Measurements from ENCODE around the gene STOML3. TPM values are rescaled to one million over a fixed set of nuclear protein-coding genes. Genes with fewer than 3 reads are reported as not detected.

The STOML3 gene
- polyA plus RNA-seq, 1 donor, result not detected

DNA sequence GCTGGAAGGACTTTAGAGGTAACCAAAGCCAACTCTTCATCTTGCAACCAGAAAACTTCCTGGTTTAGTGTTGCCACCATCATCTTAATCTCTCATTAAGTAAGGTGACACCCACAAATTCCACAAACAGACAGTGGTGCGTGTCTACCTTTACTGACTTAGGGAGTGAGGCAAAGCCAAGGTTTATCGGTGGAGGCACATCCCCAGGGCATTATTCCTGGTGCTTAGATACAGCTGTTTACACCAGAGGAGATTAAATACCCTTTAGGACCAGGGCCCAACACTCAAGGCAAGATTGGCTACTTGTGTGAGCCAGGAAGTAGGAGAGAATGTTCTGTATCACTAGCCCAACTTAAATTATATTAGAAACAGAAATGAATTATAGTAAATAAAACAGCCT, 9.5 kb downstream of the STOML3 start:
- DNase-seq, result no peak

DNA sequence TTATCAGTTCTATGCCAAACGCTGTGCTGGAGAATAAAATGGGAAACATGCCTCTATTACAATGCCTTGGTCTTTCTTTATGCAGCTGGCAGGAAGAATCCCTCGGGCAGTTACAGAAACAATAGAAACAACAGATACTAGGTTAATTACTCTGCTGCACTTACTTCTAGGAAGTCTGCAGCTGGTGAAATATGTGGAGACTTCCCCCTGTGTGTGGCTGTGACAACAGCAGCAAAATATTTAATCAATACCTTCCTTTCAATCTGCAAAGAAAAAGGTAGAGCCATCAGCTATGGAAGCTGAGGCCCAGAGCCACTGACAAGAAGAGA, 9.9 kb downstream of the STOML3 start:
- no peak for DNase-seq

DNA sequence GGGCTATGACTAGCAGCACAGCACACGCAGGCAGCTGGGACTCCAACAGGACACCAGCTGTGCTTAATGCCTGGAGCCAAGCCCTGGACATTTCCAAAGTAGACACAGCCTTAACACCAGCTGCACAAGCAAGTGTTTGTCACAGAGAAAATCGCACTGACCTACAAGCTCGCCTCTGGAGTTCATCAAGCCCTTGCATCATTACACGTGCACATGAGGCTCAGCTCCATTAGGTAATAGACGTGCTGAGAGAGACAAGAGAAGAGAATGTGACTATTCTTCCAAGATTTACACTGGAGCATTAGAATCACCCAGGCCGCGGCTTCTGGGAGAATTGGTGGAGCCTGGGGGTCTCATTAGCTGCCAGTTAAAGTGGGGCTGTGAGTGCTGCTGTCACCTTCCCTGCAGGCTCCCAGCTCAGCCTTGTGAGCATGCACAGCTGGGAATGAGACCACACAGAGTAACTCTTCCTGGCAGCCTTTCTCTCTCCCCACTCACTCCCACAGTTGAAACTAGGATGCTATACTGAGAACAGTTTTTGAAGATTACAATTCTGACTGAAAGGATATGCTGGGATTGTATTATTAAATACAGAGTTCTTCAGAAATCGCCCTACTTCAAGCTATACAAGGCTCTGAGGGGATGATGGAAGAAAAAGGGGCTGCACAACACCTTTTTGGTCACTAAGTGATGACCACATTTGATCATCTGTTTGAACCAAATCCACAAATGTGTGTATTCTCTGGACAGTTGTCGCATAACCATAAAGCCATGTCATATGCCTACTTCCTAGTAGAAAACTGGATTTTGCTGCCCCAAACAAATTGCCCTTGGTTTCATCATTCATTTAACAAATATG, 10.5 kb downstream of the STOML3 start:
- DNase-seq, result peak; percentile 18

DNA sequence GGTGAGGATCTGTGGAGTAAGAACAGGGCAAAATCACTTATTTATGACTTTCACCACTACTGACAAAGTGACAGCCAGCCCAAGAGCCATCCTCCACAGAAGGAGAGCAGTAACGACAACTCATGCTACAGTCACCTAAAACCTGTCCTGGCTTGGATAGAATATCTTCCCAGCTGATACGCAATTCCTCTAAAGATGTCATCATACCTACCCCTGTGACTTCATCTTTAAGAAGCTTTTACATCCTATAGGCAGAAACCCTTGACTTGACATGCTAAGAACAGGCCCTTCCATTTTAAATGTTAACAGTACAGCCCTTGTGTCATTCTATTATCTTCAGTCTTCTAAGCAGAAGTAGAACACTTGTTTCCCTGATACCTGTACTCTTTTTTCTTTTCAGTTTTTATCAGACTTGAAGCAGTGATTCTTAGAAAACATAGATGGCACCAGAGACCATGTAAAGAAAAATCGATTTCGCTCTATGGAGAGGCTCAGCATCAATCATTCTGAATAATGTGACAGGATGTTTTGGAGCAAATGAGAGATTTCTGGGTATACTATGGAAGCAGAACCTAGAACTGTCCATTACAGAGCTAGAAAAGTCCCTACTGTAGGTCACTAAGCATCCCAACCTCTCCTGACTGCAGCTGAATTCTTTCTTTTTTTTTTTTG, 20.1 kb downstream of the STOML3 start:
- DNase-seq, result no peak

DNA sequence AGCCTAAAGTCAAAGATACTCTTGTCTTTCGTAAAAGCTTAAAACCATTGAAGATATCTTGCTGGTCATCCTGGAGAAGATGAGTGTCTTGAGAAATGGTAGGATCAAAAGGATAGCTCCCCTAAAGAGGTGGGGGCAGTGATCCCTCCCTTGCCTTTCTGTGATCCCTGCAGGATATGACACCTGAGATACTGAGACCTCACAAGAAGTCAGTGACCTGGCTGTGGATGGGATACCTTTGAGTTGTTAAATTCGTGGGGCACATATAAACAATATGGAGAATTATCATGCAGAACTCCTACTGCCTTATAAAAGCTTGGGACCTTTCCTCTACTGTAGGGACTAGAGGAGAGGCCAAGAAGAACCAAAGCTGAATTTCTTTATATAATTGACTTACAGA, 21.4 kb downstream of the STOML3 start:
- DNase-seq, result no peak

DNA sequence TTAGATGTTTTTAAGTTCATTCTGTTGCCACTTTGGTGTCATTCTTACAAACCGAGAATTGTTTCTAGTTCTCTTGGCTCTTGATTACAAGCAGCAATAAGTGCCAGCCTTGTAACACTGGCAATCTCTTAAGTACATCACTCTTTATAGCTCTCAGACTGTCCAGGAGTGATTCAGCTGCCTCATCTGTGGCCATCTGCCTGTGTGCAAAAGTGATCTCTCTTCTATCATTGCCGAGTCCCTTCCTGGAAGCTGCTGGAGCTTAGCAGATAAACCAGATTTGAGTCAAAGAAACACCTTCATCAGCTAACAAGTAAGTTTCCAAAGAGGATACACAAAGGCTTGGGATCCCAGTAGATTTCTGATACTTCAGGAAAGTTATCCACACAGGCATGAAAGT, 23.2 kb downstream of the STOML3 start:
- DNase-seq, result no peak

DNA sequence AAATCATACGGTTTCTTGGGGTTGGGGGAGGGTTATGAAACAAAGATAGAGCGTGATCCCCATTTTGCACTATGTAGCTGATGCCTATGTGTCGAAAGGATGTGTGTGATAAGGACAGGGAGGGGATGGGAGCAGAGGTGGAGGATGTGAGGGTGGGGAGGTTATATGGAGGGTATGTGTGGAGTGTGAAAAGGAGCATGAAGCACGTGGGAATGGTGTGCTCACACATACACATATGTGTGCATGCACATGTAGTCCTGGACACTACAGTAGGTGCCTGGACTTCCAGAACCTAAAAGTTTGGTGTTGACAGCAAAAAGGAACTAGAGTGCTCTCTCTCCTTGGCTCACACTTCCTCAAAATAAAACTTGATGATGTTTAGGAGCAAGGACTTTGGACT, 25.4 kb downstream of the STOML3 start:
- no peak for DNase-seq

DNA sequence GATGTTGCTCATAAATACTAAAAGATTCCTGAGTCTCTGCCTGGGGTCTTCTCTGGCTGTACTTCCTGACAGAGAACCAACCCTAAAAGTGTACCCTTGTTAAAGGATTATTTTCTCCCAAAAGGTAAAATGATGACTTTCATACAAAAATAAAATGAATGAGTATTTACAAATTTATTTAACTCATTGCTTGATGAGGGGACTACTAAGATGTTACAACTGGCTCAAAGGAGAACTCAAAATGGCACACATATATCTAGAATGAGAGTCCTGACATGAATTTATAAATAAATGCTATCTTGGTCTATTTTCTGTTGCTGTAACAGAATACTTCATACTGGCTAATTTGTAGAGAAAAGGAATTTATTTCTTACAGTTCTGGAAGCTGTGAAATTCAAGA, 30.5 kb downstream of the STOML3 start:
- DNase-seq, result no peak

DNA sequence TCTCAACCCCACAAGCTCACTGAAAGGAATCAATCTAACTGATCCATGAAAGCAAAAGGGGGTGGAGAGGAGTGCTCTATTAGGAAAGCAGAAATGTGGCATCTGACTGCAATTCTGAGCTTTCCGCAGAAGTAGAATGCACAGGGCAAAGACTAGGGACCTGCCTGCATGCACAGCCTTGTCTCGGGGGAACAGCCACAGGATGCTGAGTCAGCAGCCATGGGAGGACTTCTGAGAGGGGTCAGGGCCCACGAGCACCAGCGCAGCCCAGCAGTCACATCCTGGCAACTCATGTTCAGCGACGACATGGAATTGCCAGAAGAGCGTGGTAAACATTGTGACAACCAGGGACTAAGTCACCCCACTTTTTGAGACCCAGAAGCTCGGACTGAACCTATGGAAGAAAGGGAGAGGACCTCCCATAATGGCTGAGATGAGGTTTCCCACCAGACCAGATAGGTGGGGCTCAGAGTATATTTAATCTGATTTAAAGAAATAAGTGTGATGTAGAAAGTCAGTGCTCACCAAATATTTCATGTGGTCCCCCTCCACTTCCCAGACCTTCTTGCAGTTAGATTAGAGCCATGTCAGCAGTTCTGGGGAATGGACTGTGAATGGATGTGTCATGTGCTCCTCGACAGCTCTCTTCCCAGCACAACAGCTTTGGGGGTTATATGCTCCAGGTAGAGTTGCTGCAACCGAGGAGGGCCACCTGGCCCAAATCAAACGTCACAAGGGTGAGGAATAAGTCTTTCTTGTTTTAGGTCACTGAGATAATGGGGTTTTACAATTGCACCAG, 32.6 kb downstream of the STOML3 start:
- DNase-seq, result no peak

DNA sequence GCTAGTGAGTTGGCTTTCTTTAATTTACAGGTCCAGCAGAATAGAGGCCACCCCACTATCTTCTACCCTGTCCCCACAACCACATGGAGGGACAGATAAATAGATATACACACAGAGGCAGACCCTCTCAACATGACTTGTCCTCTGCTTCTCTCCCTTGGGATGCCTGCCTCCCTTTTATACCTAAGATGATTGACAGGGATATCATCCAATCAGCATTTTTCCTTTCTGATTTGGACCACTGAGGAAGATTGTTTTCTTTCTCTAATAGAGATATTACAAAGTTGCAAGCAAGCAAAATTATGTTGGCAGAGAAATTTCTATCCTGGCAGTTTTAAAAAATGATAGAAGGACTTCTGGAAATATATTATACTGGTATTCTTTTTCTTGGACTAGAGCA, 35.8 kb downstream of the STOML3 start:
- DNase-seq, result no peak

DNA sequence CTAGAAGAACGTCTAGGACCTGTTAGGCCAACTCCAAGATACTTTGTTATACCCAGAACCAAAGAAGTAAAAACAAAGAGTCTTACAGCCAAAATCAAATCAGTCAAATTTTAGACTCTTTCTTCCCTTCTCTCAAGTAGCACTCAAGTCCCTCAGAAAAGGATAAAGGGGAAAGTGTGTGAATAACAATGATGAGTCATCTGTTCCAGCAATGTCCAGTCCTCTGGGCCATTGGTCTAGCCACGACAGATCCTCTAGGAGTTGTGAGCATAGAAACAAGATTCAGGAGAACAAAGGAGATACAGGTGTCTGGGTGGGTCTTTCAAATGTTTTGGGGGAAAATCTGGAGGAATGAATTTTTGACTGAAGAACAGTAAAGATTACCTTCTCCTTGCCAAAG, 36.3 kb downstream of the STOML3 start:
- no peak for DNase-seq

DNA sequence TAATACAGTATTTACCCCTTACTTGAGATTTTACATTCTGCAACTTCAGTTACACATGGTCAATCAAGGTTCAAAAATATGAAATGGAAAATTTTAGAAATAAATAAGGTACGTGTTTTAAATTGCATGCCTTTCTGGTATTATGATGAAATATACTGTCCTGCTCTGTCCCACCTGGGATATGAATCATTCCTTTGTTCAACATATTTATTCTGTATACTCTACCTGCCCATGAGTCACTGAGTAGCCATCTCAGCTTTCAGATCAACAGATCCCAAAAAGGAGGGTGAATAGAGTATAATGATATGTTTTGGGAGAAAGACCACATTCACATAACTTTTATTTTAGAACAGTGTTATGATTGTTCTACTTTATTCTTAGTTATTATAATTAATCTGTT, 37.8 kb downstream of the STOML3 start:
- DNase-seq, result no peak

DNA sequence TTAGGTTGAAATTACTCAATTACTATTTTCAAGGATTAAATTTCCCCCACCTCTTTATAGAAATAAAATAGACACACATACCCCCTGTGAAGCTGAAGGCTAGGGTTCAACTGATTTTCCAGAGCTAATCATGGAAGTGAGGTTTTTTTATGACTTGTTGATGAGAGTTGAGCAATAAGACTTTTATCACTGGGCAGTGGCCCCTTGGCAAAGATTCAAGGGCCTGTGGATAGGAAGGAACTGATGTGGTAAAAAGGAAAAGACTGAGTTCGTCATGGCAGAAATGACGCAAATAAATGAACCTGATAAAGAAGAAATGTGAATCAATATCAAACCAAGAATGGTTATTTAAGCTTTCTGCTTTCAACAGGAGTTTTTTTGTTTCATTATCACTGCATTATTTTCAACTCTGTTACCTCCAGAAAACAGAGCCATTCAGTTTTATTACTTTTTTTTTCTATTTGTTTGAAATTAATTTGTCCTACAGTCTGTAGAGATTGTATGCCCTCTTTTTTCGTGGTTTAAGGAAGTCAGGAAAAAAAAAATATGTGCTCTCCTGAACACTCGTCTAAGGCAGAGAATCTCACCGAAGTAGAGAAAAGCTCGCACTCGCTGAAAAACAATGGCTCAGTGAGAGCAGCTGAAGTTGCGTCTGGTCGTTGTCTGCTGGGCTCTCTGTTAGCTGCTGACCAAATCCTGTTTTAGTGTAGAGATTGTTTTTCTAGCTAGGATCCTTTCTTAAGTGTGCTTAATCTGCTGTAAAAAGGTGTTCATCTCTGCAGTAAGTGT, 38.9 kb downstream of the STOML3 start:
- no peak for DNase-seq

DNA sequence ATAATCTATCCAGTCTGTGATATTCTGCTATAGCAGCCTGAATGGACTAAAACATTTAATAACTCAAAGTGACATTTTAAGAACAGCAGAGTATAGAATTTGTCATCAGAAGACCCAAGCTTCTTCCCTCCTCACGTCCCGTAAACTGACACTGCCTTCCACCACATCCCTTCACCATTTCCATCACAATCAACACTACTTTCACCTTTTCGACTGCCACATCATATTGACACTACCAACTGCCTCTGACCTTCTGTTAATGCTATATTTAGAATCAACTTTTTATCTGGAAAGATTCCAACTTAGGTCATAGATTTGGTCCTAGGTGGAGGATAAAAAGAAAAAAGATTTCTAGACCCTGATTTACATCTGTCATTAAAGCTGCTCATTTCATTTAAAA, 39.6 kb downstream of the STOML3 start:
- DNase-seq, result no peak

DNA sequence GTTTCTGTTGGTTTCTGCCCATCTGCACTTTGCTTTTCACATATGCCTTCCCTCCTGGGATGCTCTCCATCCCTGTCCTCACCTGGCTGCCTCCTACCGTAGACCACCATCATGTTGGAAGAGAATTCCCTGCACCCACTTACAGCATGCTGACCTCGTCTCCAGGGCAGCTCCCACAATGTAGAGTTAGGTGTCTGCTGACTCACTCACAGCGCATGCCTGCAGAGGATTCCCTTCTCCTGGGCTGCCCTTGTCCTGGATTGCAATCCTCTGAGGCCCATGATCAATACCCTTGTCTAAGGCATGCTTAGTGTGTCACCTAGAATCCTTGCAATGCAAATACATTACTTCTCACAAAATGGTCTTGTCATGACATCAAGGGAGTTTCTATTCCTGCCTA, 43.6 kb downstream of the STOML3 start:
- DNase-seq, result no peak

DNA sequence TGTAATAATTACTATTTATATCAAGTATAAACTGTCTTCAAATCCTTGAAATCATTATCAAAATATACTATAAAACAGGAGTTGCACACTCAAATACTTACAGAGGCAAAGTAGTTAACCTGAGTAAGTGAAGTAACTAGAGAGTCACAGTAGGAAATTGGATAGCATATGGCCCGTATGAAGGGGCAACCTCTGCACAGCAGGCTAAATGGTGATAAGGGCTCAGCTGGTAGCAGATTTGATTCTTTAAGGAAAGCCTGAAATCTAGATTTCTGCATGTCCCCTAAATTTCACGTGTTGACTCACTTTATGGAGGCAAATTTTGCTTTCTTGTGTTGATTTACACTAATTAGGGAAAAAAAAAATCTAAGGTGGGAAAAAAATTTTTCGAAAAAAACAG, 46.4 kb downstream of the STOML3 start:
- no peak for DNase-seq

DNA sequence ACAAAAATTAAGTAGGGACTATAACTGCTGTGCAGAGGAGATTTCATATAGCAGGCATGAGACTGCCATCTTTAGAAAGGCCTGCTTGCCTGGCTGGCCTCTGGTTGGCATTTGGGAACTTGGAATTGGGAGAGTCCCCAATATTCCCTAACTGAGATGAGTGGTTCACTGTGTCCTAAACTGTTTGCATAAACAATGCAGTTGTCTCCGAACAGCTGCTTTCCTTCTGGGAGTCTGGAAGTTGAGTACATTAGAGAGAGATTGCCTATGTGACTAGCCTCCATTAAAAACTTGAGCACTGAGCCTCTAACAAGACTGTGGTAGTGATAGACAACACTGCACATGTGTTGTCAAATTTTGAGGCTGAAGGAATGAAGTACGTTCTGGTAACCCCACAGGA, 47.4 kb downstream of the STOML3 start:
- no peak for DNase-seq

DNA sequence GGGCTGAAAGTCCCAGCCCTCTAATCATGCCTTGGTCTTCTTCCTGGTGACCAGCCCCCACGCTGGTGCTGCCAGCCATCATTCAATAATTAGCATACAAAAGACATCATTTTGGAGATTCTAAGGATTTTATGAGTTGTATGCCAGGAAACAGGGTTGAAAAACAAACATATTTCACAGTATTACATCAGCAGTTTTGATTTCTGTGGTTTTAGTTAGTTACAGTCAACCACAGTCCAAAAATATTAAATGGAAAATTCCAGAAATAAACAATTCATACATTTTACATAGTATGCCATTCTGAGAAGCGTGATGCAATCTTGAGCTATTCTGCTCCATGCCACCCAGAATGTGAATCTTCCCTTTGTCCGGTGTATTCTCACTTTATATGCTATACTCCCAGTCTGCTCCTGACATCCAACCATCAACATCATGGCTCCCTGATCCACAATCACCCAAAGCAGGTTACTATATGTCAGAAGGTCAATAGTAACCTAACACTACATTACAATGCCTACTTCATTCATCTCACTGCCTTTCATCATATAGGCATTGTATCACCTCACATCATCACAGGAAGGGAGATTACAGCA, 49.2 kb downstream of the STOML3 start:
- no peak for DNase-seq

DNA sequence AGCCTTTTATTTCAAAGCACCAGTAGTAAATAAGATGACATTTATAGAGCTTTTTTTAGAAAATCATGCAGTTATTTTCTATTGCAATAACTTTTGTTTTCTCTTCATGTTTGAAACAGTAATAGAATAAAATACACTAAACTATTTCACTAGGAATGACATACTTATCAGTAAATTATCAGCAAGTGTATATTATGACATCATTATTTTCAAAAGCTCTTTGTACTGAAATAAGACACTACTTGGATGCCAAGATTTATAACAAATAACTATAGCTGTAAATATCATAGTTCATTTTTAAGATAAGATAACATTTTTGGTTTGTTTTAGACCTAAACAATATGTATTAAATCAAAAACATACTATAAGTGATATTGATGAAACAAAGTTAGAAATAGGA, 56.8 kb downstream of the STOML3 start:
- no peak for DNase-seq

DNA sequence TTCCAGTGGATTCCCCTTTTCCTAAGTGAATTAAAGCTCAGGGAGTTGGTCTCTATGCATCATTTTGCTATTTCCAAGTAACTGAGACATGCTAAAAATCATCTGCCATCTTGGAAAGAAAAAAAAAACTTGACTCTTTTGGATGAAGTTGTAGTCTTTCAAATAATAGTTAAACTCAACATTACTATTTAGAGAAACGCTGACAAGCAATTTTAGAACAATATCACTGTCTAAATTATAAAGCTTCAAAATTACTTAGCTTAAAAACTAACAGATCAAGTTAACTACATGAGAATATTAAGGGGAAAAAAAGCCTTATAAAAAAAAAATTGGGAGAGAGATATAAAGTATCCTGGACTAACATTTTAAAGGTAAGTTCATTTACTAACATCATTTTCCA, 68.5 kb downstream of the STOML3 start:
- no peak for DNase-seq

DNA sequence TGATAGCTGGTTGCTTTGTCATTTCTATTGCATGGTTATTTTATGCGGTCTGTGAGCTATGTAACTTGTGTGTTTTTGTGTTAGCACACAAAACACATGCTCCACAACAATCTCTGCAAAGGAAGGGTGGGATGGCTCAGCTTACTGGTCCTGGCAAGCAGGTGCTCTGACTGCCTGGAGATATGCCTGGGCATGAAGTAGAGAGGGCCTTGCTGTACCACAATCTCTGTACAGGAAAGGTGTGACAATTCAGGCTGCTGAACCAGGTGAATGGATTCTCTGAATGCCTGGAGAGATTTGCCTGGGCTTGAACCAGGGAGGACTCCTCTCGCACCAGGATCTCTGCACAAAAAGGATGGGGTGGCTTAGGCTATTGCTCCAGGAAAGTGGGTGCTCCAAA, 69.5 kb downstream of the STOML3 start:
- DNase-seq, result no peak

Measured in left kidney (tissue), 2 donors.